ELF-1 (cell line): ENCODE results near the gene RPL9.
"Not testable (repeated sequence)": the region's sequence is repeated elsewhere in the genome, so short reads cannot be mapped to it uniquely, and the experiment has no call there.

Experiments
- DNase-seq: peaks from one replicate; pipeline ENCODE4 v3.0.0-alpha.2; 2016; ENCODE audit warnings: low read depth, low spot score

Gene RPL9

GRCh38 chr4:39458505-39459300 is at the start of gene RPL9, which contains the start of gene LIAS:
RPL9 (minus strand) TSS chr4:39458922; CDS start chr4:39458439, 483 bp downstream.
LIAS (plus strand) TSS chr4:39459056; CDS start chr4:39459118, 62 bp downstream.
- peak; percentile 99 for DNase-seq

GRCh38 chr4:39505581-39505980 is 46.9 kb upstream of the RPL9 start:
- DNase-seq, result no peak

- no peak for DNase-seq
Observed at GRCh38 chr4:39504538-39504937, 45.8 kb upstream of the RPL9 start.

GRCh38 chr4:39502664-39503035 is 43.9 kb upstream of the RPL9 start:
- not testable (repeated sequence) for DNase-seq

- no peak for DNase-seq
Observed at GRCh38 chr4:39502019-39502663, 43.4 kb upstream of the RPL9 start.

GRCh38 chr4:39498727-39499020 is 40.0 kb upstream of the RPL9 start:
- no peak for DNase-seq

GRCh38 chr4:39497909-39498726 is 39.4 kb upstream of the RPL9 start:
- DNase-seq, result no peak

- DNase-seq, result no peak
Observed at GRCh38 chr4:39495446-39496213, 36.9 kb upstream of the RPL9 start.

GRCh38 chr4:39494354-39494753 is 35.6 kb upstream of the RPL9 start:
- no peak for DNase-seq

GRCh38 chr4:39490322-39490721 is 31.6 kb upstream of the RPL9 start:
- no peak for DNase-seq

- DNase-seq, result no peak
Observed at GRCh38 chr4:39486221-39486804, 27.6 kb upstream of the RPL9 start.

GRCh38 chr4:39484582-39485272 is 26.0 kb upstream of the RPL9 start:
- DNase-seq, result no peak

GRCh38 chr4:39480902-39481695 is 22.4 kb upstream of the RPL9 start:
- DNase-seq, result no peak

- no peak for DNase-seq
Observed at GRCh38 chr4:39480251-39480650, 21.5 kb upstream of the RPL9 start.

GRCh38 chr4:39476187-39476895 is 17.6 kb upstream of the RPL9 start:
- DNase-seq, result no peak

- DNase-seq, result no peak
Observed at GRCh38 chr4:39472396-39472795, 13.7 kb upstream of the RPL9 start.

GRCh38 chr4:39470402-39470801 is 11.7 kb upstream of the RPL9 start:
- DNase-seq, result no peak

- DNase-seq, result peak; percentile 48
Observed at GRCh38 chr4:39469429-39470077, 10.8 kb upstream of the RPL9 start.

GRCh38 chr4:39467464-39467863 is 8.7 kb upstream of the RPL9 start:
- no peak for DNase-seq
